Lung (tissue), 12 donors: Measurements from ENCODE around the gene TBC1D1. TPM values are rescaled to one million over a fixed set of nuclear protein-coding genes. Genes with fewer than 3 reads are reported as not detected.

Experiments
- ATAC-seq: fragments of 200-7000 bp; cut with Tn5 transposase; one replicate; pipeline ENCODE4 v1.9.1; 2020; ENCODE audit warnings: moderate number of reproducible peaks; ENCODE audit not compliant: insufficient read depth, low FRiP score
- DNase-seq, 3 donors: peaks; one replicate each; pipeline ENCODE4 v3.0.0-alpha.2; 2013 to 2017
- H3K27ac ChIP-seq, 2 donors: one replicate each; pipeline ENCODE4 v1.5.1; 2013; ENCODE audit warnings: mild to moderate bottlenecking in 2 of 2, moderate library complexity in 2 of 2, control low read depth in 1 of 2, inconsistent platforms in 1 of 2, low read depth in 1 of 2, low read length in 1 of 2
- H3K27me3 ChIP-seq, 3 donors: one replicate each; pipeline ENCODE4 v1.5.1; 2013; ENCODE audit warnings: low read length in 2 of 3; ENCODE audit not compliant: control insufficient read depth in 3 of 3, insufficient read depth in 3 of 3
- H3K36me3 ChIP-seq, 4 donors: one replicate each; pipeline ENCODE4 v1.5.1; 2013; ENCODE audit warnings: low read length in 4 of 4, mild to moderate bottlenecking in 1 of 4, moderate library complexity in 1 of 4; ENCODE audit not compliant: control insufficient read depth in 4 of 4, insufficient read depth in 4 of 4
- H3K4me1 ChIP-seq, 5 donors: one replicate each; pipeline ENCODE4 v1.5.1; 2013; ENCODE audit warnings: low read length in 5 of 5, mild to moderate bottlenecking in 2 of 5, moderate library complexity in 1 of 5; ENCODE audit not compliant: control insufficient read depth in 5 of 5, insufficient read depth in 5 of 5
- H3K4me3 ChIP-seq: one replicate; pipeline ENCODE4 v1.5.1; 2013; ENCODE audit warnings: mild to moderate bottlenecking, control low read depth, moderate library complexity
- H3K9ac ChIP-seq, 2 donors: one replicate each; pipeline ENCODE4 v1.5.1; 2013; ENCODE audit warnings: low read length in 2 of 2, control low read depth in 1 of 2; ENCODE audit not compliant: insufficient read depth in 1 of 2
- H3K9me3 ChIP-seq, 4 donors: one replicate each; pipeline ENCODE4 v1.5.1; 2013; ENCODE audit warnings: low read length in 3 of 4, mild to moderate bottlenecking in 1 of 4, moderate library complexity in 1 of 4; ENCODE audit not compliant: control insufficient read depth in 4 of 4, insufficient read depth in 3 of 4
- WGBS, 2 donors: extraction: QIAGEN DNeasy Blood & Tissue Kit; methylation state at CpG; one replicate each; pipeline ENCODE4 v1.1.7; 2013; 5-methylcytosine and 5-hydroxymethylcytosine counted together
- polyA plus RNA-seq, 2 donors: library from polyadenylated mRNA; stranded (reverse); fragments of 200-250 nt; gene quantifications; one replicate each; pipeline ENCODE4 v1.2.1, GENCODE V29; 2013
- total RNA-seq, 2 donors: library from RNA; depleted of rRNA in 1 of 2; stranded (reverse); fragments of >200 nt in 1 of 2; gene quantifications; one replicate each; pipeline ENCODE4 v1.2.1, GENCODE V29; 2014 to 2021
- TF ChIP-seq, protein P1 (sequence below): IDR thresholded peaks from 2 replicates; pipeline ENCODE4 v1.5.1; 2012; ENCODE audit warnings: mild to moderate bottlenecking; ENCODE audit errors: control extremely low read depth, extremely low read depth
- donor health status: control.
- donor health status: control.
- donor health status: Bipolar disorder and iron deficiency.
- donor health status: healthy.
- donor health status: DM: yes; HTN: yes; CAD: no.

TBC1D1 gene
- total and polyA plus RNA-seq, 4 donors = 23.6 to 71.1 (median 43.9) TPM

- H3K27ac ChIP-seq = no peak overlapping the region
- H3K27me3 ChIP-seq = no peaks in the 10 kb centered on the region
- no peak overlapping the region for H3K4me3 ChIP-seq
- no peaks in the 10 kb centered on the region for H3K36me3 ChIP-seq
- no peak overlapping the region for H3K9ac ChIP-seq
- peaks cover 0 to 19% (median 6%) of the 10 kb centered on the region in 5 donors for H3K4me1 ChIP-seq
- DNase-seq (no peak), ATAC-seq (no peak)
- TF ChIP-seq, protein P1, sequence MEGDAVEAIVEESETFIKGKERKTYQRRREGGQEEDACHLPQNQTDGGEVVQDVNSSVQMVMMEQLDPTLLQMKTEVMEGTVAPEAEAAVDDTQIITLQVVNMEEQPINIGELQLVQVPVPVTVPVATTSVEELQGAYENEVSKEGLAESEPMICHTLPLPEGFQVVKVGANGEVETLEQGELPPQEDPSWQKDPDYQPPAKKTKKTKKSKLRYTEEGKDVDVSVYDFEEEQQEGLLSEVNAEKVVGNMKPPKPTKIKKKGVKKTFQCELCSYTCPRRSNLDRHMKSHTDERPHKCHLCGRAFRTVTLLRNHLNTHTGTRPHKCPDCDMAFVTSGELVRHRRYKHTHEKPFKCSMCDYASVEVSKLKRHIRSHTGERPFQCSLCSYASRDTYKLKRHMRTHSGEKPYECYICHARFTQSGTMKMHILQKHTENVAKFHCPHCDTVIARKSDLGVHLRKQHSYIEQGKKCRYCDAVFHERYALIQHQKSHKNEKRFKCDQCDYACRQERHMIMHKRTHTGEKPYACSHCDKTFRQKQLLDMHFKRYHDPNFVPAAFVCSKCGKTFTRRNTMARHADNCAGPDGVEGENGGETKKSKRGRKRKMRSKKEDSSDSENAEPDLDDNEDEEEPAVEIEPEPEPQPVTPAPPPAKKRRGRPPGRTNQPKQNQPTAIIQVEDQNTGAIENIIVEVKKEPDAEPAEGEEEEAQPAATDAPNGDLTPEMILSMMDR = no peak
- no peaks in the 10 kb centered on the region for H3K9me3 ChIP-seq
- 97 to 99% methylated on average over 1 of the region's 1 CpG for WGBS, 2 donors
These were observed 93.1 kb downstream of the TBC1D1 start for GRCh38 chr4:37983951-37984350.

DNA sequence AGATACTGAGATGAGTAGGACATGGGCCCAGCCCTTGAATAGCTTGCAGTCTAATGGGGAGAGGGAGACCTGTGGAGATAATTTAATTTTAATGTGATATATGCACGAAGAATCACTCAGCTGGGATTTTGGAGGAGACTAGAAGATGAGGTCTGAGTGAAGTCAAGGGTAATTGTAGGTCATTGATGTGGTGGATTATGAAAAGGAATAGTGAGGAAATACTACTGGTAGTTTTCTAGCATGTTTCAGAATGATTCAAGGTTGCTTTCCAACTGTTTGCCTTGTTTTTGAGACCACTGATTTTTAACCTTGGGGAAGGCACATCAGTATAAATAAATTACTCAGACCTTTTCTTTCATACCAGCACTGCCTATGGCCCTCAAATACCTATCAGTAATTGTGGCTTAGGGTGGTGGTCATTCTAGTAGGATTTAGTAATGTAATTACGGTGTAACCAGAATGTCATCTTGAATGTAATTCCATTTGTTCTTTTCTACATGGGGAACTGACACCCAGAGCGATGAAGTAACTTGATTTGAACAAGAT lies 94.9 kb downstream of the TBC1D1 start:
- H3K9ac ChIP-seq = no peak overlapping the region
- H3K4me1 ChIP-seq = peaks cover 0 to 28% (median 18%) of the 10 kb centered on the region in 5 donors
- no peak overlapping the region for H3K4me3 ChIP-seq
- H3K36me3 ChIP-seq = no peaks in the 10 kb centered on the region
- TF ChIP-seq, protein P1 = no peak
- no peak for DNase-seq
- ATAC-seq = no peak
- WGBS, 2 donors = 61 to 89% methylated on average over 3 of the region's 3 CpGs
- no peaks in the 10 kb centered on the region for H3K9me3 ChIP-seq
- H3K27me3 ChIP-seq = no peaks in the 10 kb centered on the region
- H3K27ac ChIP-seq = no peak overlapping the region

GRCh38 chr4:37988670-37989069 lies 97.8 kb downstream of the TBC1D1 start:
- no peak for DNase-seq
- WGBS, 2 donors = 55 to 76% methylated on average over 5 of the region's 5 CpGs
- TF ChIP-seq, protein P1 = no peak
- Histone ChIP-seq H3K4me1 (peaks cover 0 to 22% (median 14%) of the 10 kb centered on the region in 5 donors), H3K9me3 (no peaks in the 10 kb centered on the region), H3K27ac (no peak overlapping the region), H3K36me3 (no peaks in the 10 kb centered on the region), H3K9ac (no peak overlapping the region), H3K4me3 (no peak overlapping the region), H3K27me3 (no peaks in the 10 kb centered on the region)
- ATAC-seq = no peak
